SU-DHL-6 (cell line): Measurements from ENCODE around the gene OR6J1.

ENCODE experiments used
- EZH2phosphoT487 ChIP-seq: fragments of 200-600 bp; sonication (generic), shearing (Covaris generic); conservative IDR thresholded peaks from 2 replicates; pipeline ENCODE4 v1.6.1; 2018; ENCODE audit warnings: mild to moderate bottlenecking, antibody characterized with exemption, low read length, moderate library complexity, mixed read lengths
- TF ChIP-seq, protein P1 (sequence below): fragments of 200-600 bp; sonication (generic); IDR thresholded peaks from one replicate; pipeline ENCODE4 v1.5.1; 2017; ENCODE audit warnings: antibody characterized with exemption, mild to moderate bottlenecking, low read length, moderate library complexity; ENCODE audit not compliant: insufficient read depth, poor library complexity, severe bottlenecking

DNA sequence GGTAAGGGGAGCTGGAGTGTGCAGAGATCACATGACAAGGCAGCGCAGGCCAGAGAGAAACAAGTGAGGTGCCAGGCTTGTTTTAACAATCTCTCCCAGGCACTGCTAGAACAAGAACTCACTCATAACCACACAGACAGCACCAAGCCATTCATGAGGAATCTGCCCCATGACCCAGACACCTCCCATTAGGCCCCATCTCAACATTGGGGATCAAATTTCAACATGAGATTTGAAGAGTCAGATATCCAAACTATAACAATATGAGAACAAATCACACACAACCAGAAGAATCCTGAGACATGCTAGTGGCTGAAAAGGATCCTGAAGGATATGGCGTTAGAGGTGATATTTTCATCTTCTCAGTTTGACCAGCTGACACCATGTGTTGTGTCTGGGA is 21.9 kb downstream of the OR6J1 start:
- TF ChIP-seq, protein P1, sequence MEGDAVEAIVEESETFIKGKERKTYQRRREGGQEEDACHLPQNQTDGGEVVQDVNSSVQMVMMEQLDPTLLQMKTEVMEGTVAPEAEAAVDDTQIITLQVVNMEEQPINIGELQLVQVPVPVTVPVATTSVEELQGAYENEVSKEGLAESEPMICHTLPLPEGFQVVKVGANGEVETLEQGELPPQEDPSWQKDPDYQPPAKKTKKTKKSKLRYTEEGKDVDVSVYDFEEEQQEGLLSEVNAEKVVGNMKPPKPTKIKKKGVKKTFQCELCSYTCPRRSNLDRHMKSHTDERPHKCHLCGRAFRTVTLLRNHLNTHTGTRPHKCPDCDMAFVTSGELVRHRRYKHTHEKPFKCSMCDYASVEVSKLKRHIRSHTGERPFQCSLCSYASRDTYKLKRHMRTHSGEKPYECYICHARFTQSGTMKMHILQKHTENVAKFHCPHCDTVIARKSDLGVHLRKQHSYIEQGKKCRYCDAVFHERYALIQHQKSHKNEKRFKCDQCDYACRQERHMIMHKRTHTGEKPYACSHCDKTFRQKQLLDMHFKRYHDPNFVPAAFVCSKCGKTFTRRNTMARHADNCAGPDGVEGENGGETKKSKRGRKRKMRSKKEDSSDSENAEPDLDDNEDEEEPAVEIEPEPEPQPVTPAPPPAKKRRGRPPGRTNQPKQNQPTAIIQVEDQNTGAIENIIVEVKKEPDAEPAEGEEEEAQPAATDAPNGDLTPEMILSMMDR: no peak
- TF ChIP-seq EZH2phosphoT487: no peak
